HG02623 (cell line): ENCODE data around the gene MN1.
"Not testable (repeated sequence)": the region's sequence is repeated elsewhere in the genome, so short reads cannot be mapped to it uniquely, and the experiment has no call there.

ENCODE experiments used
- ATAC-seq: cut with Tn5 transposase; IDR thresholded peaks from one replicate; pipeline ENCODE4 v1.9.1; 2021; ENCODE audit warnings: moderate library complexity; ENCODE audit not compliant: unreplicated experiment

MN1 gene

GRCh38 chr22:27745809-27746208 lies 55.7 kb downstream of the MN1 start:
- ATAC-seq = no peak

GRCh38 chr22:27745154-27745553 lies 56.4 kb downstream of the MN1 start:
- no peak for ATAC-seq

- ATAC-seq = not testable (repeated sequence)
These were observed 57.5 kb downstream of the MN1 start for GRCh38 chr22:27744078-27744477.

- no peak for ATAC-seq
These were observed 61.3 kb downstream of the MN1 start for GRCh38 chr22:27740202-27740748.

- no peak for ATAC-seq
These were observed 64.0 kb downstream of the MN1 start for GRCh38 chr22:27737521-27737920.

GRCh38 chr22:27734066-27734465 lies 67.5 kb downstream of the MN1 start:
- ATAC-seq = no peak

GRCh38 chr22:27732841-27733240 lies 68.7 kb downstream of the MN1 start:
- no peak for ATAC-seq

GRCh38 chr22:27732391-27732790 lies 69.2 kb downstream of the MN1 start:
- no peak for ATAC-seq

GRCh38 chr22:27731621-27732020 lies 69.9 kb downstream of the MN1 start:
- no peak for ATAC-seq

- no peak for ATAC-seq
These were observed 70.7 kb downstream of the MN1 start for GRCh38 chr22:27730641-27731433.

- ATAC-seq = no peak
These were observed 72.3 kb downstream of the MN1 start for GRCh38 chr22:27729246-27729645.

- ATAC-seq = no peak
These were observed 73.7 kb downstream of the MN1 start for GRCh38 chr22:27727673-27728451.

GRCh38 chr22:27726686-27727449 lies 74.7 kb downstream of the MN1 start:
- no peak for ATAC-seq

- ATAC-seq = no peak
These were observed 75.2 kb downstream of the MN1 start for GRCh38 chr22:27726331-27726685.

- no peak for ATAC-seq
These were observed 75.9 kb downstream of the MN1 start for GRCh38 chr22:27725661-27726060.

GRCh38 chr22:27724709-27725108 lies 76.8 kb downstream of the MN1 start:
- ATAC-seq = no peak

- no peak for ATAC-seq
These were observed 77.4 kb downstream of the MN1 start for GRCh38 chr22:27724157-27724556.

GRCh38 chr22:27723708-27724107 lies 77.8 kb downstream of the MN1 start:
- ATAC-seq = no peak

- no peak for ATAC-seq
These were observed 78.4 kb downstream of the MN1 start for GRCh38 chr22:27723158-27723557.

GRCh38 chr22:27720860-27721259 lies 80.7 kb downstream of the MN1 start:
- no peak for ATAC-seq

- no peak for ATAC-seq
These were observed 81.9 kb downstream of the MN1 start for GRCh38 chr22:27719535-27720227.
